Measurements from ENCODE around the gene FYN. TPM values are rescaled to one million over a fixed set of nuclear protein-coding genes. Genes with fewer than 3 reads are reported as not detected.

The FYN gene
- total and polyA plus RNA-seq, 2 of the 13 experiments (the other 11 are each of a cell fraction or from before 2014, with no cell fraction given), result 15.5 to 24.6 TPM

DNA sequence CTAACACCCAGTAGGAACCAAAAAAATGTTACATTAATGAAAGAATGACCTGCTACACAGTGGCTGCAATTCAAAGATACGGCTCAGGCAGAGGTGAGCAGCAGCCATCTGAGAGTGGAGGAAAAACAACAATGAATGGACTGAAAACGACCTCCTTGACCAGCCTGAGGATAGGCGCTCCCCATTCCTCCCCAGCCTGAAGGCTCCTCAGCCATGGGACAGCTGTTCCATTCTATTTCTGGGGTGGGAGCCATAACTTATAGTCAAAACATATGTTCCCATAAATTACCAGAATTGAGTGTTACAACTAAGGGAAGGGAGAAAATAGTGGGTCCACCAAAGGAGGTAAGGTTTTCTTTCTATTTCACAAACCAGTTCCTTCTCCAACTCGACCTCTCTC is 27.2 kb downstream of the FYN start (continued):
- no peak for TF ChIP-seq SNAPC4 (CRISPR knock-in tag; IDR thresholded peaks at IDR 0.05)
- TF ChIP-seq, protein P1, sequence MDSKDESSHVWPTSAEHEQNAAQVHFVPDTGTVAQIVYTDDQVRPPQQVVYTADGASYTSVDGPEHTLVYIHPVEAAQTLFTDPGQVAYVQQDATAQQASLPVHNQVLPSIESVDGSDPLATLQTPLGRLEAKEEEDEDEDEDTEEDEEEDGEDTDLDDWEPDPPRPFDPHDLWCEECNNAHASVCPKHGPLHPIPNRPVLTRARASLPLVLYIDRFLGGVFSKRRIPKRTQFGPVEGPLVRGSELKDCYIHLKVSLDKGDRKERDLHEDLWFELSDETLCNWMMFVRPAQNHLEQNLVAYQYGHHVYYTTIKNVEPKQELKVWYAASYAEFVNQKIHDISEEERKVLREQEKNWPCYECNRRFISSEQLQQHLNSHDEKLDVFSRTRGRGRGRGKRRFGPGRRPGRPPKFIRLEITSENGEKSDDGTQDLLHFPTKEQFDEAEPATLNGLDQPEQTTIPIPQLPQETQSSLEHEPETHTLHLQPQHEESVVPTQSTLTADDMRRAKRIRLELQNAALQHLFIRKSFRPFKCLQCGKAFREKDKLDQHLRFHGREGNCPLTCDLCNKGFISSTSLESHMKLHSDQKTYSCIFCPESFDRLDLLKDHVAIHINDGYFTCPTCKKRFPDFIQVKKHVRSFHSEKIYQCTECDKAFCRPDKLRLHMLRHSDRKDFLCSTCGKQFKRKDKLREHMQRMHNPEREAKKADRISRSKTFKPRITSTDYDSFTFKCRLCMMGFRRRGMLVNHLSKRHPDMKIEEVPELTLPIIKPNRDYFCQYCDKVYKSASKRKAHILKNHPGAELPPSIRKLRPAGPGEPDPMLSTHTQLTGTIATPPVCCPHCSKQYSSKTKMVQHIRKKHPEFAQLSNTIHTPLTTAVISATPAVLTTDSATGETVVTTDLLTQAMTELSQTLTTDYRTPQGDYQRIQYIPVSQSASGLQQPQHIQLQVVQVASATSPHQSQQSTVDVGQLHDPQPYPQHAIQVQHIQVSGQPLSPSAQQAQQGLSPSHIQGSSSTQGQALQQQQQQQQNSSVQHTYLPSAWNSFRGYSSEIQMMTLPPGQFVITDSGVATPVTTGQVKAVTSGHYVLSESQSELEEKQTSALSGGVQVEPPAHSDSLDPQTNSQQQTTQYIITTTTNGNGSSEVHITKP (CRISPR knock-in tag; IDR thresholded peaks at IDR 0.05; ENCODE audit: low read depth), result no peak

DNA sequence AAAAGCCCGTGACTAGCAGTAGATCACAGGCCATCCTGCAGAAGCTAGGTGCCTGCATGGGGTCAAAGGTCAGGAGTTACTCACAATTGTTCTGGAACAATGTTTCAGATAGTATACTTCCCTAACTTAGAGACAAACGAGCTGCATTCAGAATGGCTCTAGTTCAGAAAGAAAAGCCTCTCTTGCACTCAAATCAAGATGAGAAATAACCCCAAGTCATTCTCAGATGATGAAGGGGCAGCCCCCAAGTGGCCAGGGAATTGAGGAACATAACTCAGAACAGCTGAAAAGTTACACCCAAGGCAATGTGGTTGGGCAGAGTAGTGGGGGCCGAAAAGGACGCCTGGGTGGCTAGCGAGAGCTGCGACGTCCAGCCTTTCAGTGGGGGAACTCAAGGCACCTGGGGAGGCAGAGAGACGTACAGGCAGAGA is 27.8 kb downstream of the FYN start:
- H3K36me3 ChIP-seq (replicated peaks in 1 of 2; ENCODE audit: control insufficient read depth in 1 of 2, insufficient read depth in 2 of 2, low read length in 2 of 2), result no peaks in the 10 kb centered on the region
- intact Hi-C loops (cut with micrococcal nuclease; ENCODE audit: unreplicated experiment) (no loop called here), in situ Hi-C loops (cut with HindIII; ENCODE audit: extremely low pct_ligation_motif_present, low pct_unique_long_range_greater_than_20kb) (no loop called here)
- H3K27ac ChIP-seq (ENCODE audit: extremely low read length, insufficient read depth, low read length), result no peak overlapping the region
- H3K4me2 ChIP-seq (ENCODE audit: low read depth, low read length), result peak overlapping the region; percentile 23
- BruUV-seq (replicated peaks), result no TSS peak
- no peak overlapping the region for H3K9ac ChIP-seq (ENCODE audit: insufficient read depth, low read depth, low read length)
- H3K79me2 ChIP-seq (ENCODE audit: insufficient read depth, low read length), result no peaks in the 10 kb centered on the region
- no peaks in the 10 kb centered on the region for H4K20me1 ChIP-seq (ENCODE audit: insufficient read depth, low read length)
- peaks cover 43% of the 10 kb centered on the region for H3K4me1 ChIP-seq (ENCODE audit: insufficient read depth, low read length)
- FAIRE-seq, result no peak
- ATAC-seq, result peak; percentile 37
- H3K9me3 ChIP-seq (ENCODE audit: low read length), result no peaks in the 10 kb centered on the region
- 69% methylated on average over 8 of the region's 8 CpGs for WGBS (ENCODE audit: low lambda C conversion rate)
- peak; percentile 47 for DNase-seq (ENCODE audit: low spot score)
- ChIA-PET POLR2A (no interaction called here), CTCF (ENCODE audit: low intra/inter-chr PET ratio, low total read pairs) (no interaction called here)
- H3K4me3 ChIP-seq (replicated peaks in 1 of 3; ENCODE audit: insufficient read depth in 1 of 3, low read depth in 2 of 3, low read length in 3 of 3), result no peak overlapping the region
- H2AFZ ChIP-seq (ENCODE audit: low read length), result no peak overlapping the region
- H3K27me3 ChIP-seq (ENCODE audit: control insufficient read depth in 1 of 2, insufficient read depth in 2 of 2, low read length in 2 of 2), result no peaks in the 10 kb centered on the region
- TF ChIP-seq ZNF513 (CRISPR knock-in tag; conservative IDR thresholded peaks at IDR 0.05) (no peak), ZNF251 (CRISPR knock-in tag; IDR thresholded peaks at IDR 0.05) (no peak), NFIC (IDR thresholded peaks at IDR 0.05; ENCODE audit: low read length) (no peak), HNF4A (CRISPR knock-in tag; IDR thresholded peaks at IDR 0.05) (peak; percentile 47), SOX13 (IDR thresholded peaks at IDR 0.05) (no peak), SOX13 (CRISPR knock-in tag; conservative IDR thresholded peaks at IDR 0.05 in 1 of 2, IDR thresholded peaks at IDR 0.05 in 1 of 2) (peak in 1 of 2 experiments; percentile 65; a peak in 1 of 4 replicates), SOX6 (IDR thresholded peaks at IDR 0.05) (no peak), SOX6 (CRISPR knock-in tag; IDR thresholded peaks at IDR 0.05) (peak; percentile 45; the same call in 1 of the 2 replicates), NR2F6 (IDR thresholded peaks at IDR 0.05) (peak; percentile 81), NR2F6 (CRISPR knock-in tag; IDR thresholded peaks at IDR 0.05) (peak; percentile 54; the same call in 1 of the 2 replicates)
- TF ChIP-seq, protein P2, sequence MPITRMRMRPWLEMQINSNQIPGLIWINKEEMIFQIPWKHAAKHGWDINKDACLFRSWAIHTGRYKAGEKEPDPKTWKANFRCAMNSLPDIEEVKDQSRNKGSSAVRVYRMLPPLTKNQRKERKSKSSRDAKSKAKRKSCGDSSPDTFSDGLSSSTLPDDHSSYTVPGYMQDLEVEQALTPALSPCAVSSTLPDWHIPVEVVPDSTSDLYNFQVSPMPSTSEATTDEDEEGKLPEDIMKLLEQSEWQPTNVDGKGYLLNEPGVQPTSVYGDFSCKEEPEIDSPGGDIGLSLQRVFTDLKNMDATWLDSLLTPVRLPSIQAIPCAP (CRISPR knock-in tag; IDR thresholded peaks at IDR 0.05; ENCODE audit: low read depth), result no peak

Data from HepG2 (cell line).